CD4-positive, alpha-beta T cell treated with Interferon gamma for 1 hour (primary cell): ENCODE data around the gene PIEZO1.

Experiments used
- DNase-seq: peaks from one replicate; pipeline ENCODE4 v3.0.0-alpha.2; 2020

The PIEZO1 gene

DNA sequence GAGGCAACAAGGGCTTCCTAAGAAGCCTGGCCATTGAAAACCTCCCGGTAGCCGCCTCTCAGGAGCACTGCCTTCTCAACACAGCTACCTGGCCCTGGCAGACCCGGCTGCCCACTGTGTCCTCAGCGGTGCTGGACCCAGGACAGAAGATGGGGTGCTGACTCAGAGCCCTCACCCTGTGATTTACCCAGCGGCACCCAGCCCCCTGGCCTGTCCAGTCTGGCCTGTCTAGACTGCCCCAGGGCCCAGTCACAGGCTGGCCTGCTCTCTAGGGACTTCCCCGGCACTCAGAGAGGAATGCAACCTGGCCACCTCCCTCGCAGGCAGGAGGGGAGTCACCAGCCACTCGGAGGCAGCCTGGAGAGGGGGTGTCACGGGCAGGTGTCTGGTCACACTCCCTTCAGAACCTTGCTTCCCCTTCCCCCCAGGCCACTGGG, 20.1 kb downstream of the PIEZO1 start:
- DNase-seq, result no peak

- DNase-seq, result no peak
Measured at GRCh38 chr16:88764080-88764479, 20.9 kb downstream of the PIEZO1 start.

- no peak for DNase-seq
Measured at GRCh38 chr16:88763502-88764053, 21.4 kb downstream of the PIEZO1 start.

GRCh38 chr16:88762941-88763340, 22.1 kb downstream of the PIEZO1 start:
- DNase-seq, result no peak

DNA sequence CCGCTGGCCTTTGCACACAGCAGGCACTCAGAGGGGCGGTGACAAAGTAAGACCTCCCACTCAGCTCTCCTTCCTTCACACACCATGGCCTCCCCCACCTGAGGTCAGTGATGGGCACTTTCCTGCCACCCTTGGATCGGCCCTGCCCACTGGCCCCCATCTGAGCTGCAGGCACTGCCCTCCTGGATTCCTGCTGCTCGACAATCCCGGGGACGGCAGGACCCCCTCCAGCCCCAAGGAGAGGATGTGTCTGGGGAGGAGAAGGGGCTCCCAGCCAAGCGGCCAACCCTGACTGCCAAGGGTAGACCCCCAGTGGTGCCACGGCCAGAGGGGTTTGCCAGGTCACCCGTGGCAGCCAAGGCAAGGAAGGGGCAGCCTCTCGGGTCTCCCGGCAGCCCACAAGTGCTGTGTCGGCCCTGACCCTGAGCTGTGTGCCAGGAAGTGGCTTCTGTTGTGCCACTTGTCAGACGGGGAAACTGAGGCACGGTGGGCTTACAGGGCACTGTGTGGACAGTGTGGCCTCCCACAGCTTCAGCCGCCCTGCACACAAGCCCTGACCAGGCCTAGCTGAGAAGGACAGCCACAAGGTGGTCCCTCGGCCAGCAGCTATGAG, 22.7 kb downstream of the PIEZO1 start:
- DNase-seq, result no peak

DNA sequence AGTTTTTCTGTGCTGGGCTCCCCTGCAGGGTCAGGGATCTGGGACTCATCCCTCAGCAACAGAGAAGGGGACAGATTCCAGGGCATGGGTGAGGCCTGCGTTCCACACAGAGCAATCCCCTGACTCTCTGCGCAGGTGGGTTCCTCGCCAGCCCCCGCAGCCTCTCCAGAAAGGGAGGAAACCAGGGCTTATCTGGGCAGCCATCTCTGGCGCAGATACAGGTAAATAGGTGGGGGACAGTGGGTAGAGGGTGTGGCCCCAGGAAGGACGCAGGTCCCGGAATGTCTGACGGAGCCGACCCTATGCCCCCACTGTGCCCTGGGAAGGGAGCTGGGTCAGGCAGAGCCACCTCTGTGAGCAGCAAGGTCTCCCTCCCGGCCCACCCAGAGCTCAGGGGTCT, 23.2 kb downstream of the PIEZO1 start:
- no peak for DNase-seq

GRCh38 chr16:88761143-88761534, 23.9 kb downstream of the PIEZO1 start:
- DNase-seq, result no peak

GRCh38 chr16:88760424-88761142, 24.4 kb downstream of the PIEZO1 start:
- no peak for DNase-seq

DNA sequence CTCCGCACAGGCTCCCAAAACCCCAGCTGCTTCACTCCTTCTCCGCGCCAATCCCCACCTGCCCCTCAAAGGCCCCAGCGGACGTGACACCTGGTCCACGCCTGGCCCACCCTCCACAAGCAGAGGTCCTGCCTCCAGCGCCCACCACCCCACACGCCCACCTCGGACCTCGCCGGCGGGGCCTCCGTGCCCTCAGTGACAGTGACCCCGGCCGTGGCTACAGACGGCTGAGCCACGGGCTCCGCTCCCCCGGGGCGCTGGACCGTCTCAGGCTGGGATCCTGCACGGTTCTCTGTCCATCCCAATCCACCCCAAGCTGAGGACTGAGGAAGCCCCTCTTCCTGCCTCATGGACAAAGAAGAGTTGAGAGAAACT, 25.1 kb downstream of the PIEZO1 start:
- DNase-seq, result no peak

DNA sequence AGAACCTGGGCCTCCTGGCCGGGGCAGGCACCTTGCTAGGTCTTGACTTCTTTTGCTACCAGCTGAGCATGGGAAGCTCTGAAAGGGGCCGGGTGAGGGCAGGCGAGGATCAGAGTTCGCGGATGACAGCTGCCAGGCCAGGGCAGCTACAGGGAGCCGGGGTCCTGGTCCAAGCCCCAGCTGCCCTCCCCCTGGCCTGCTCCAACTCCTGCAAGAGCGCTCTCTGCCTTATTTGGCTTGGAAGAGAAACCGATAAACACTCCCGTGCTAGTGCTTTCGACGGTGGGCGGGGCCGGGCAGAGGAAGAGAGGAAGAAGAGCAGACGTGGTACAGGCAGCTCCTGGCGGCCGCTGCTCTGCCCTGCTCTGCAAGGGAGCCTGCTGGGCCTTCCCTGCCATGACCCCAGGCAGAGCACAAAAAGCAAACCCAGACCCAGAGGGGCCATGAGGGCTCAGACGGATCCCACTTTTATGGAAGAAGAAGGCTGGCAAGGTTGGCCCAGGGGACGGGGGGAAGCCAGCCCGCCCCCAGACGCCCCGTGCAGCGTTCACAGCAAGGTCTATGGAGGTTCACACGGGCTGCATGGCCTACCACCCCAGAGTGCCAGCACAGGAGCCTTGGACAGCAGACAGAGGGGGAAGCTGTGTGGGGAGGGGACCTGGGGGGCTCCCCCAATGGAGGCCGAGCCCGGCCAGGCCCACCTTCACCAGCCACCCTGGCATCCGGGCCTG, 25.6 kb downstream of the PIEZO1 start:
- DNase-seq, result peak; percentile 10

DNA sequence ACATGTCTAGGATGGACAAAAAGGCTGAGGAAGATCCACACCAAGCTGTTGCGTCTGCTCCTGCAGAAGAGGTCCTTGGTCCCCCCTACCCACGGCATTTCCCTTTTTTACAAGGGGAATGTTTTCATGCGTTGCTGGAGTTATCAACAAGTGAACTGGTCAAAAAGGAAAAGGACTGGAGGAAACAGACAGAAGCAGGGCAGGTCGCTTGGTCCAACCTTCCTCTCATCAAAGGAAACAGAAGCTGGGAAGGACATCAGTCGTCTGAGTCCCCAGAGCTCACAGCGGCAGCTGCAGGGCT, 26.1 kb downstream of the PIEZO1 start:
- no peak for DNase-seq

GRCh38 chr16:88758227-88758943, 26.6 kb downstream of the PIEZO1 start:
- no peak for DNase-seq

DNA sequence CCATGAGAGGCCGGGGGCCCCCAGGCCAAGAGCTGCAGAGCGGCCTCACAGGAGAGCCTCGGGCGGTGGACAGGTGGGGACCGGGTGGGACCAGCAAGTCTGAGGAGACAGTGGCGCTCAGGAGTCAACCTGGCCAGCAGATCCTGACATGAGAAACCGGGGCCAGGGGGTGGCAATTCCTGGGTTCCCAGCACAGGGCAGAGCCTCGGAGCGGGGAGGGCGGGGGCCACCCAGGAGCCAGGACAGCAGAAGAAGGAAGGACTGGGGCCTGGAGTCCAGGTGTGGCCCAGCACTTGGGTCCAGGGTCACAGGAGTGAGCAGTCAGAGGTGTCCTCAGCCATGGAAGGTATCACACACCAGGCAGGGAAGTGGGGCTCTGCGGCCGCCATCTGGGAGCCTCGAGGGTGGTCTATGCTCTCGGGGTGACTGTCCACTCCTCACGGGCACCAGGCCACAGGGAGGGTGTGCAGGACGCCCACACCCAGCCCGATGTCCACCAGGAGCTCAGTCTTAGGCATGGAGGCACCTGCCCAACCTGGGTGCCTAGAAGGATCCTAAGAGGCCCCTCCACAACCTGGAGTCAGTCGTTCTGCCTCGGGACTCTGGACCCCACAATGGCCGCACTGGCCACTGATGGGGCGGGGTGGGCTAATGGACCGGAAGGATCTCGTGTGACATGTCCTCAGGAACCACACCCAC, 29.1 kb downstream of the PIEZO1 start:
- no peak for DNase-seq

DNA sequence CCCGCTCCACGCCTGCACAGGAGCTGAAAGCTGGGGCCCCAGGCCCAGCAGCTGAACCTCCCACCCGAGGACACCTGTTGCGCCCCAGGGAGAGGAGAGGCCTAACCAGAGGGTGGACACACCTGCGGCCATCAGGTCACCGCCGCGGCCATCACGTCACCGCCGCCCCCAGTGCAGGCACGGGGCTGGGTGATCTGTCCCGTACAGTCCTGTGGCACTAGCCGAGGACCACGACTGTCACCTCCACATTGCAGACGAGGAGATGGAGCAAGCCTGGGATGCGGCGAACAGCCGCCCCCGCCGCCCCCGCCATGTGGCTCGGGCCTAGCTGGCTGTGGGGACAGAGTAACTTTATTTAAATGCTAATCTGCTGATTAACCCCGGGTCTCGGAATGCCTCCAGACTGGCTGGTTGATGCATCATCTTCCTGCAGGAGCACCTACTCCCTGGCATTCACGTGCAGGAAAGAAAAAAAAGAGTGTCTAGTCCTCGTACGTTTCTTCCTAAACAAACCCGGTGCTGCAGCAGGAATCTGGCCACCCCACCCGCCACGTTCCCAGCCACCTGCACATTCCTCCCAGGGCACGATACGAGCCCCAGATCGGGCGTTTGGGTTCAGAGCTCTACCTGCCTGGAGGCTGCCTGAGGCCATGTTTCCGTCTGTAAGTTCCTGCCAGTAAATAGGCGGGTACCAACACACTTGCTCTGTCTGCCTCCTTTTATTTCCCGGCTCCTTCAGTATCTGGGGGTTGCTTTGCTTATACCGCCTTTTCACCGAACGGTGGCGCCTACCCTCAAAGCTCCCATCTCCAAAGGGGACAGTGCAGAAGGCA, 29.9 kb downstream of the PIEZO1 start:
- no peak for DNase-seq

- no peak for DNase-seq
Measured at GRCh38 chr16:88754109-88754911, 30.7 kb downstream of the PIEZO1 start.

DNA sequence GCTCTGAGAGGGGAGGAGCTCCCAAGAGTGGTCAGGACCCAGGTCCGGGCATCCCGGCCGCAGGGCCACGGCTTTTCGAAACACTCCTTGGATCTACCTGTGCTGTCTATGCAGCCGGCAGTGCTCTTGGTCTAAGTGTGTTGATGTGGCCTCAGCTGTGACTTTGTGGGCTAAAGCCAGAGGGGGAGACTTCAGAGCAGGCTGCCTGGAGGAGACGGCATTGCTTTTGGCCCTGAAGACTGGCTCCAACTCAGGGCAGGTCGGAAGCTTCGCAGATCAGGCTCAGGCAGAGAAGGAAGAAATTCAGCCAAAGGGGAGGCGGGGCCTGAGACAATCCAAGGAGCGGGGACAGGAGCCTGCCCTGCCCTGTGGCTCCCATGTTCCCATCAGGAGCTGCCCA, 31.4 kb downstream of the PIEZO1 start:
- no peak for DNase-seq

DNA sequence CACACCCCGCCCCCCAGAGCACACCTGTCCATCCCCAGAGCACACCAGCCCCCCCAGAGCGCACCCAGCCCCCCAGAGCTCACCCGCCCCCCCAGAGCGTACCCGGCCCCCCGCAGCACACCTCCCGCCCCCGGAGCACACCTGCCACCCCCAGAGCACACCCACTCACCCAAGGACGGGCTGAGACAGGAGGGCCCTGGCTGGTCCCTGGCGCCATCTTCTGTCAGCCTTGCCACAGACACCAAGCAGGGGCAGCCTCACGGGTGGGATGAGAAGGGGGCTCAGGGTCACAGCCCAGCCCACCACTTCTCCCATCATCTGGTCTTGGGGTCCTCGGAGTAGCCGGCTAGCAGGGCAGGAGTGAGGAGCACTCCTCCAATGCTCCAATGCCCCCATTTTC, 31.8 kb downstream of the PIEZO1 start:
- DNase-seq, result no peak

GRCh38 chr16:88752386-88753002, 32.5 kb downstream of the PIEZO1 start:
- DNase-seq, result no peak

DNA sequence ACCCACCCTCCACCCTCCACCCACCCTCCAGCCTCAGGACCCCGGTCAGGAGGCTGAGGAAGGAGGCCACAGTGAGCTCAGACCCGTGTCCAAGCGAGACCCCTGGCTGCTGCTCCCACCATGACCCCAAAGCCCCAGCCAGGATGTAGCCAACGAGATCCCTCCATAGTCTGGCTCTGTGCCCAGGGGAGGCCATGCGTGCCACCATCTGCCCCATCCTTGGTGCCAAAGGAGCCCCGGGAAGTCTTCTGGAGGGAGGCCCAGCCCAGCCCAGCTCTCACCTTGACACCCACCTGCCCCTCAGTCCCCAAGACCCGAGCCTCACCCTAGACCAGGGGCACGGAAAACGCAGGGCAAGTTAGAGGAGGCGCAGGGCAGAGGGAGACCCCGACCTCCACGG, 34.2 kb downstream of the PIEZO1 start:
- DNase-seq, result no peak

DNA sequence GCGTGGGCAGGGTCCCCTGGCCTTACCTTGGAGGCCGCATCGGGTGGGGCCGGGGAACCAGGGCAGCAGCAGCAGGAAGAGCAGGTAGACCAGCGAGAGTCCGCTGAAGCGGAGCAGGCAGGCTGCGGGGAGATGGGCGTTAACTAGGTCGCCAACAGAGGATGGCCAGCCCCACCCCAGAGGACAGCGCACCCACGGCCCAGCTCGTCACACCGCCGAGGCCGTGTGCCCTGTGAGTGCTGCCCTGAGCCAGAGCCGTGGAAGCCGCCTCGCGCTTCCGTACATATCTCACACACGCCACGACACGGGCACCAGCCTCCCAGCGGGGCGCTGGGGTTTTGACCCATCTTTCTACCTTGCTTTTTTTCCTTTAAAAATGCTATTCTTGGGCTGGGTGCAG, 35.7 kb downstream of the PIEZO1 start:
- no peak for DNase-seq

GRCh38 chr16:88748364-88748763, 36.7 kb downstream of the PIEZO1 start:
- no peak for DNase-seq
